GM18520 (cell line): ENCODE measurements around the gene KIR3DL1.
"Not testable (repeated sequence)": the region's sequence is repeated elsewhere in the genome, so short reads cannot be mapped to it uniquely, and the experiment has no call there.

Experiments used
- ATAC-seq: cut with Tn5 transposase; IDR thresholded peaks from one replicate; pipeline ENCODE4 v1.9.1; 2021; ENCODE audit not compliant: unreplicated experiment

Gene KIR3DL1

DNA sequence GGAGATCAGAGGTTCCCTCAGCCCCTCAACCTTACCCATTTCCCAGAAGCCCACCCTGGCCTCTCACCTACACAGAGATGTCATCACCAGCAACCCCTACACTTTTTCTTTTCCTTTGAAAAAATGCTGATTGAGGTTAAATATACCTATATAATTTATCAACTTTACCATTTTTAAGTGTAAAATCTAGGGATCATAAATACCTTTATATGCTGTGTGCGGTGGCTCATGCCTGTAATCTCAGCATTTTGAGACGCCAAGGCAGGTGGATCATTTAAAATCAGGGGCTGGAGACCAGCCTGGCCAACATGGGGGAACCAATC, 9.8 kb upstream of the KIR3DL1 start:
- no peak for ATAC-seq

DNA sequence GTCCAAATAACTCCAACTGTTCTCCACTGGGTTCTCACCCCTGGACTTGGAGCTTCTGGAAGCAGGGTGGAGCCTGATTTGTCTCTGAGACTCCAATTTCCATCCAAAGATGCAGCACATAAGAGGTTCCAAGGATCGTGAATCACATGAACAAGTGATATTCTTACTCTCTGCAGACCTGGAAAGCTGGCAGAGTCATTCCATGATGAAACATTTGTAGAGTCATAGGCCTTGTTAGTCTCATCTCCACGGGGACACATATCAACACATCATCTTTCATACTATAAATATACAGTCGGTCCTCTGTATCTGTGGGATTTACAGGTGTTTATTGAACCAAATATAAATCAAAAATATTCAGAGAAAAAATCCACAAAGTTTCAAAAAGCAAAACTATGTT, 1.7 kb upstream of the KIR3DL1 start:
- ATAC-seq: not testable (repeated sequence)

DNA sequence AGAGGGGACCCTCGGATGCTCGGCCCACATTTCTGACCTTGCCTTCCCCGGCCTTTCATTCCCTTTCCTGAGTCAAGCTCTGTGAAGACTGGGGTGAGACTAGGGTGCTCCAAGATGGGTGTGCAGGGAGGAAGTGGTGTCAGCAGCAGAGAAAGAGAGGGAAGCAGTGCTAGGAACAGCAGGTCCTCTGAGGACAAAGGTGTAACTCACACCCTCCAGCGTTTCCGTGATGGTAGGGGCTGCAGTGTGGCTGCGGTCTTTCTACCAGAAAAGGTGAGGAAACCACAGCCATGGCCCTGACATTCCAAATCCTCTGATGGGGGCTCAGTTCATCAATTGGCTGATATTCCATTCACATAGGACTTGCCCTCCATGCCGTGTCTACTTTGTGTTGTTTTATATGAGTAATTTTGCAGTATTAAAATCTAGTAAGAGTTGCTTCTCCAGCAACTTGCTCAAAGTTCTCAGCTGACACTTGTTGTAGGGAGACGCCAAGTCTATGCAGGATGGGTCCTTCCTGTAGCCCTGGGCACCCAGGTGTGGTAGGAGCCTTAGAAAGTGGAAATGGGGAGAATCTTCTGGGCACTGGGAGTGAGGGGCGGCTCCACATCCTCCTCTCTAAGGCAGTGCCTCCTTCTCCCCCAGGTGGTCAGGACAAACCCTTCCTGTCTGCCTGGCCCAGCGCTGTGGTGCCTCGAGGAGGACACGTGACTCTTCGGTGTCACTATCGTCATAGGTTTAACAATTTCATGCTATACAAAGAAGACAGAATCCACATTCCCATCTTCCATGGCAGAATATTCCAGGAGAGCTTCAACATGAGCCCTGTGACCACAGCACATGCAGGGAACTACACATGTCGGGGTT, 1.6 kb downstream of the KIR3DL1 start:
- ATAC-seq: no peak

DNA sequence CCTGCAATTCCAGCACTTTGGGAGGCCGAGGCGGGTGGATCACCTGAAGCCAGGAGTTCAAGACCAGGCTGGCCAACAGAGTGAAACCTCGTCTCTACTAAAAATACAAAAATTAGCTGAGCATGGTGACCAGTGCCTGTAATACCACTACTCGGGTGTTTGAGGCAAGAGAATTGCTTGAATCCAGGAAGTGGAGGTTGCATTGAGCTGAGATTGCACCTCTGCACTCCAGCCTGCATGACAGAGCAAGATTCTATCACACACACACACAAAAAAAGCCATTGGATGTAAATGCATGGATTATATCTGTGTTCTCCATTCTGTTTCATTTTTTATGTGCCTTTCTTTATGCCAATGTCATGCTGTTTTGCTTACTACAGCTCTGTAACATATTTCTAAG, 8.1 kb downstream of the KIR3DL1 start:
- ATAC-seq: not testable (repeated sequence)

DNA sequence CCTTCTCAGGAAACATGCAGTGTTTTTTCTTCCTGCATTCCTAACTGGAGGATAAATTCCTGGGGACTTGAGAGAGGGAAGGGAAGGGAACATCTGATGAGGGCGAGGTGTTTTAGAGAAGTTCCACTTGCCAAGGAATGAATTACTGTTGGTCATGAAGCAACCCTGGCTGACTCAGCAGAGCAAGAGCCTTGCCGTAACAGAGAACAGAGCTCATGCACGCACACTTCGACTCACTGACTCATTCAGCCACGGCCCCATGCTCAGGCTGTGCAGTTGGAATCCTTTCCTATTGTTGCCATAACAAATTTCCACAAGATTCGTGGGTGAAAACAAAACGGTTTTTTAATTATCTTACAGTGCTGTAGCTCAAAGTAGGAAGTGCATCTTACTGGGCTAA, 9.1 kb downstream of the KIR3DL1 start:
- ATAC-seq: not testable (repeated sequence)

DNA sequence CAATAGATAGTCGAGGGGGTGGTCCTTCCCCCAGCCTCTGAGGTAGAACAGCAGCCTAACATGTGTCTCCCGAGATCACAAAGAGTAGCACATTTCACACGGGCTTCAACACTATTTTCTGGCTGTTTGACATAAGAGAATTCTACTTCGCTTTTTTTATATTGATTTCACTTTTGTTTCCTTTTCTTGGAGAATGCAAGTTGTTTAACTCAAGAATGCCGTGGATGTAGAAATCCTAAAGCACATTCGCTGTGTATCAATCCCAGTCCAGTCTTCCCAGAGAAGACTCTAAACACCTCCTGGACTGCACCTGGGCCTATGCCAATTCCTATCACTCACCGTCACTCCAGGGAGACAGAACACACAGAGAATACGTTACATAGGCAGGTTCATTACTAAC, 11.8 kb downstream of the KIR3DL1 start:
- ATAC-seq: not testable (repeated sequence)

DNA sequence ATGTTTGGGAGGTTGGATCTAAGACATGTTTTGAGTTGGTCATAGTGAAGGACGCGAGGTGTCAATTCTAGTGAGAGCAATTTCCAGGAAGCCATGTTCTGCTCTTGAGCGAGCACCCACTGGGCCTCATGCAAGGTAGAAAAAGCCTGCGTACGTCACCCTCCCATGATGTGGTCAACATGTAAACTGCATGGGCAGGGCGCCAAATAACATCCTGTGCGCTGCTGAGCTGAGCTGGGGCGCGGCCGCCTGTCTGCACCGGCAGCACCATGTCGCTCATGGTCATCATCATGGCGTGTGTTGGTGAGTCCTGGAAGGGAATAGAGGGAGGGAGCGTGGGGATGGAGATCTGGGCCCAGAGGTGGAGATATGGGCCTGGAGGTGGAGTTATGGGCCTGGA, 16.2 kb downstream of the KIR3DL1 start, which contains the start of gene KIR2DS4:
Gene KIR2DS4, plus strand, starts transcription at position 181 of the 400 bp plus-strand sequence.
- not testable (repeated sequence) for ATAC-seq

DNA sequence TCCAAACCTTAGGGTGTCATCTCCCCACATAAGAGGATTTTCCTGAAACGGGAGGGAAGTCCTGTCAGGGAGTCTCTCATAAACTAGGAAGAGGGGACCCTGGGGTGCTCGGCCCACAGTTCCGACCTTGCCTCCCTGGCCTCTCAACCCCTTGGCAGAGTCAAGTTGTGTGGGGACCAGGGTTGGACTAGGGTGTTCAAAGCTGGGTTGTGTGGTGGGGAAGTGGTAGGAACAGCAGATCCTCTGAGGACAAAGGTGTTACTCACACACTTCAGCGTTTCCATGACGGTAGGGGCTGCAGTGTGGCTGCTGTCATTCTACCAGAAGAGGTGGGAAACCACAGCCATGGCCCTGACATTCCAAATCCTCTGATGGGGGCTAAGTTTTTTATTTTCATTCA, 18.9 kb downstream of the KIR3DL1 start:
- not testable (repeated sequence) for ATAC-seq

DNA sequence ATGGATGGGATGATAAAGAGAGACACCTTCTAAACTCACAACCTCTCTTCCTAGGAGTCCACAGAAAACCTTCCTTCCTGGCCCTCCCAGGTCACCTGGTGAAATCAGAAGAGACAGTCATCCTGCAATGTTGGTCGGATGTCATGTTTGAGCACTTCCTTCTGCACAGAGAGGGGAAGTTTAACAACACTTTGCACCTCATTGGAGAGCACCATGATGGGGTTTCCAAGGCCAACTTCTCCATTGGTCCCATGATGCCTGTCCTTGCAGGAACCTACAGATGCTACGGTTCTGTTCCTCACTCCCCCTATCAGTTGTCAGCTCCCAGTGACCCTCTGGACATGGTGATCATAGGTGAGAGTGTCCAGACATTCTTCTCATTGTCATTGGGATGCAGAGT, 21.3 kb downstream of the KIR3DL1 start:
- not testable (repeated sequence) for ATAC-seq

DNA sequence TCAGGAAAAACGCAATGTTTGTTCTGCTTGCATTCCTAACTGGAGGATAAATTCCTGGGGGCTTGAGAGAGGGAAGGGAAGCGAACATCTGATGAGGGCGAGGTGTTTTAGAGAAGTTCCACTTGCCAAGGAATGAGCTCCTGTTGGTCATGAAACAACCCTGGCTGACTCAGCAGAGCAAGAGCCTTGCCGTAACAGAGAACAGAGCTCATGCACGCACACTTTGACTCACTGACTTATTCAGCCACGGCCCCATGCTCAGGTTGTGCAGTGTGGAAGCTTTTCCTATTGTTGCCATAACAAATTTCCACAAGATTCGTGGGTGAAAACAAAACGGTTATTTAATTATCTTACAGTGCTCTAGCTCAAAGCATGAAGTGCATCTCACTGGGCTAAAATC, 26.9 kb downstream of the KIR3DL1 start:
- not testable (repeated sequence) for ATAC-seq

DNA sequence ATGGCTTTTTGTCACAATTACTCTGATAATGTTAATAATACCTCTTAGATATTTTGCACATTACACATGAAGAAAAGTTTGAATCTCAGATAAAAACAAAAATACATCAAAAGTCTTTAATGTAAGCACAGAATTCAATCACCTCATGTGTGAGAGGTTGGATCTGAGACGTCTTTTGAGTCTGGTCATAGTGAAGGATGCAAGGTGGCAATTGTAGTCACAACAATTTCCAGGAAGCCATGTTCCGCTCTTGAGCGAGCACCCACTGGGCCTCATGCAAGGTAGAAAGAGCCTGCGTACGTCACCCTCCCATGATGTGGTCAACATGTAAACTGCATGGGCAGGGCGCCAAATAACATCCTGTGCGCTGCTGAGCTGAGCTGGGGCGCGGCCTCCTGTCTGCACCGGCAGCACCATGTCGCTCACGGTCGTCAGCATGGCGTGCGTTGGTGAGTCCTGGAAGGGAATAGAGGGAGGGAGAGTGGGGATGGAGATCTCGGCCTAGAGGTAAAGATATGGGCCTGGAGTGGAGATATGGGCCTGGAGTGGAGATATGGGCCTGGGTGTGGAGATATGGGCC, 33.9 kb downstream of the KIR3DL1 start, which contains the start of gene KIR3DL2:
Gene KIR3DL2, plus strand, starts transcription at position 383 of the 580 bp plus-strand sequence. Its CDS starts 33 bp downstream, at position 416.
- ATAC-seq: not testable (repeated sequence)

DNA sequence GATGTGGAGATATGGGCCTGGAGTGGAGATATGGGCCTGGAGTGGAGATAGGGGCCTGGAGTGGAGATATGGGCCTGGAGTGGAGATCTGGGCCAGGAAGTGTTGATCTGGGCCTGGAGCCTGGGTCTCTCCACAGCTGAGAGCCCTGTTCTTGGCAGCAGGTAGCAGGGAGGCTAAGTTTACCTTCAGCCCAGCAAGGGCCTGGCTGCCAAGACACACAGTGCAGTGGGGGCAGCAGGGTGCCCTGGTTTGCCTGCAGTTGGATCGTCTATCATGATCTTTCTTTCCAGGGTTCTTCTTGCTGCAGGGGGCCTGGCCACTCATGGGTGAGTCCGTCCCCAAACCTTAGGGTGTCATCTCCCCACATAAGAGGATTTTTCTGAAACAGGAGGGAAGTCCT, 34.7 kb downstream of the KIR3DL1 start:
- no peak for ATAC-seq

DNA sequence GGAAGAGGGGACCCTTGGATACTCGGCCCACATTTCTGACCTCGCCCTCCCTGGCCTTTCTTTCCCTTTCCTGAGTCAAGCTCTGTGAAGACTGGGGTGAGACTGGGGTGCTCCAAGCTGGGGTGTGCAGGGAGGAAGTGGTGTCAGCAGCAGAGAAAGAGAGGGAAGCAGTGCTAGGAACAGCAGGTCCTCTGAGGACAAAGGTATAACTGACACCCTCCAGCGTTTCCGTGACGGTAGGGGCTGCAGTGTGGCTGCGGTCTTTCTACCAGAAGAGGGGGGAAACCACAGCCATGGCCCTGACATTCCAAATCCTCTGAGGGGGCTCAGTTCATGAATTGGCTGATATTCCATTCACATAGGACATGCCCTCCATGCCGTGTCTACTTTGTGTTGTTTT, 35.1 kb downstream of the KIR3DL1 start:
- no peak for ATAC-seq

DNA sequence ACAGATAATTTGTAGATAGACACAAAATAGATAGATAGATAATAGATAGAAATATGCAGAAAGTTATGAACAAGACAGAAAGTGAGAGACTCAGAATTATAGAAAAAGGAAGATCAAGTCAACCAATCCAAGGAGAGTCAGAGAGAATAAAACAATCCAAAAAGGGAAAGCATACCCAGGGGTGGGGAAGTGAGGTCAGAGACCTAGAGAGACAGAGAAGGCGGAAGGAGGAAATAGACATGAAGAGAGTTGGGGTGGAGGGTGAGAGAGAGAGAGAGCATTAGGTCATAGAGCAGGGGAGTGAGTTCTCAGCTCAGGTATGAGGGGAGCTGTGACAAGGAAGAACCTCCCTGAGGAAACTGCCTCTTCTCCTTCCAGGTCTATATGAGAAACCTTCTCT, 39.0 kb downstream of the KIR3DL1 start:
- not testable (repeated sequence) for ATAC-seq

DNA sequence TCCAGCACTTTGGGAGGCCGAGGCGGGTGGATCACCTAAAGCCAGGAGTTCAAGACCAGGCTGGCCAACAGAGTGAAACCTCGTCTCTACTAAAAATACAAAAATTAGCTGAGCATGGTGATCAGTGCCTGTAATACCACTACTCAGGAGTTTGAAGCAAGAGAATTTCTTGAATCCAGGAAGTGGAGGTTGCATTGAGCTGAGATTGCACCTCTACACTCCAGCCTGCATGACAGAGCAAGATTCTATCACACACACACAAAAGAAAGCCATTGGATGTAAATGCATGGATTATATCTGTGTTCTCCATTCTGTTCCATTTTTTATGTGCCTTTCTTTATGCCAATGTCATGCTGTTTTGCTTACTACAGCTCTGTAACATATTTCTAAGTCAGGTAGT, 42.2 kb downstream of the KIR3DL1 start:
- not testable (repeated sequence) for ATAC-seq

DNA sequence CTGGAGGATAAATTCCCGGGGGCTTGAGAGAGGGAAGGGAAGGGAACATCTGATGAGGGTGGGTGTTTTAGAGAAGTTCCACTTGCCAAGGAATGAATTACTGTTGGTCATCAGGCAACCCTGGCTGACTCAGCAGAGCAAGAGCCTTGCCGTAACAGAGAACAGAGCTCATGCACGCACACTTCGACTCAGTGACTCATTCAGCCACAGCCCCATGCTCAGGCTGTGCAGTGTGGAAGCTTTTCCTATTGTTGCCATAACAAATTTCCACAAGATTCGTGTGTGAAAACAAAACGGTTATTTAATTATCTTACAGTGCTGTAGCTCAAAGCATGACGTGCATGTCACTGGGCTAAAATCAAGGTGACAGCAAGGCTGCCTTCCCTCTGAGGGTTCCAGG, 43.2 kb downstream of the KIR3DL1 start:
- not testable (repeated sequence) for ATAC-seq

DNA sequence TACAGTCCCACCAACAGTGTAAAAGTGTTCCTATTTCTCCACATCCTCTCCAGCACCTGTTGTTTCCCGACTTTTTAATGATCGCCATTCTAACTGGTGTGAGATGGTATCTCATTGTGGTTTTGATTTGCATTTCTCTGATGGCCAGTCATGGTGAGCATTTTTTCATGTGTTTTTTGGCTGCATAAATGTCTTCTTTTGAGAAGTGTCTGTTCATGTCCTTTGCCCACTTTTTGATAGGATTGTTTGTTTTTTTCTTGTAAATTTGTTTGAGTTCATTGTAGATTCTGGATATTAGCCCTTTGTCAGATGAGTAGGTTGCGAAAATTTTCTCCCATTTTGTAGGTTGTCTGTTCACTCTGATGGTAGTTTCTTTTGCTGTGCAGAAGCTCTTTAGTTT, 47.2 kb downstream of the KIR3DL1 start:
- not testable (repeated sequence) for ATAC-seq

DNA sequence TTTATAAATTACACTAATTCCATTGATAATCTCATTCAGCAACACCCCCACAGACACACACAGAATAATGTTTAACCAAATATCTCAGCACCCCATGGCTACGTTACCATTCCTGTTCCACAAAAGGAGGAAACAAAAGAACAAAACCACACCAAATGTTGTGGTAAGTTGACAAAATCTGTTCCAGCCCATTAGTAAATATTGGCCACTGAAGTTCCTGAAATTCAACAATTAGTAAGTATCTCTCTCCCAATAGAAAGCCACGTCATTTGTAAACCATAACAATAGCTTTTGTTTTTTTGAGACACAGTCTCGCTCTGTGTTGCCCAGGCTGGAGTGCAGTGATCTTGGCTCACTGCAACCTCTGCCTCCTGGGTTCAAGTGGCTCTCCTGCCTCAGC, 55.4 kb downstream of the KIR3DL1 start:
- no peak for ATAC-seq

DNA sequence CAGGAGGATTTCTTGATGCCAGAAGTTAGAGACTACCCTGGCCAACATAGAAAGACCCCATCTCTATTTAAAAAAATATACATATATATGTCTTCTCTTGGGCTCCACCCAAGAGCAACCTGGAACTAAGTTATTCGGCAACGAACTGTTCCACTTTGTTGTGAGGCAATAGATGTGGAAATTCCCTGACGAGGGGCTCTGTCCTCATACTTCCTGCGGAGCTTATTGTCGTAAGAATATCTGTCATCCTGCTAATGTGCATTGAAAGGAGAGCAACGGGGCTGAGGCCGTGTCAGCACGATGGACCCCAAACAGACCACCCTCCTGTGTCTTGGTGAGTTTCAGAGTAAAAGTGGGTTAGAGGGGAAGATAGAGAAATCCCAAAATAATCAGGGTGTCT, 57.7 kb downstream of the KIR3DL1 start, which contains the start of gene FCAR:
Gene FCAR, plus strand, starts transcription at position 246 of the 400 bp plus-strand sequence. Its CDS starts 55 bp downstream, at position 301.
- ATAC-seq: no peak

DNA sequence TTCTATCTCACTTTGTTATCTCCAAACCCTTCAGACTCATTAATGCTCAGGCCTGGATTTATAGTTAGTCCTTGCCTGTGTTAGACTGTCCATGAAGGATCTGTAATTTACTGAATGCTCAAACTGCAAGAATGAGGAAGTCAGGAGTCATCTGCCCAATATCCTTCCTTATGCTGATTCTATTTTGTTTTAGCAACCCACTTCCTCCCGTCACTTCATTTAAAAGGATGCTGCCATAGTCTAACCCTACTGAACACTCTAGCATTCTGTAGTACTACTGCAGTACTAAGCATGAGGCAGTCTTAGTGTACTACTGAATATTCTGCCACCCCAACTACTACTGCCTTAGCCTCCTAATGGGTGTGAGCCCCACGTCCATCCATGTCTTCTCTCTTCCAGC, 59.2 kb downstream of the KIR3DL1 start:
- no peak for ATAC-seq

DNA sequence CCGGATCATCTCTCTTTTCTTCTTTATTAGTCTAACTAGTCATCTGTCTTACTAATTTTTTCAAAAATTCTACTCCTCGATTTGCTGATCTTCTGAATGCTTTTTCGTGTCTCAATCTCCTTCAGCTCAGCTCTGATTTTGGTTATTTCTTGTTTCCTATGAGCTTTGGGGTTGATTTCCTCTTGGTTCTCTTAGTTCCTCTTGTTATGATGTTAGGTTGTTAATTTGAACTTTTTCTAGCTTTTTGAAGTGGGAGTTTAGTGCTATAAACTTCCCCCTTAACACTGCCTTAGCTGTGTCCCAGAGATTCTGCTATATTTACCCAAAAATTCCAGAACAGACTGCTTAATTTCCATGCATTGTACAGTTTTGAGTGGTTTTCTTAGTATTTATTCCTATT, 61.2 kb downstream of the KIR3DL1 start:
- no peak for ATAC-seq
